ENCODE measurements around the gene UPP1. TPM values are rescaled to one million over a fixed set of nuclear protein-coding genes. Genes with fewer than 3 reads are reported as not detected.

UPP1 gene
- total RNA-seq, 6 experiments from 2014 or later, result 7.3 to 19.8 (median 13.1) TPM

GRCh38 chr7:48109848-48110663 lies 21.0 kb downstream of the UPP1 start:
- peak; percentile 96 to 97 (median 96) for ATAC-seq
- H3K27me3 ChIP-seq, result no peaks in the 10 kb centered on the region
- H3K27ac ChIP-seq, result peak overlapping the region in 2 of 3 donors; percentile 37 to 58
- H3K36me3 ChIP-seq, result peaks cover 0 to 28% (median 4%) of the 10 kb centered on the region in 4 donors
- peaks cover 0 to 14% (median 6%) of the 10 kb centered on the region in 4 donors for H3K4me1 ChIP-seq
- no peaks in the 10 kb centered on the region for H3K9me3 ChIP-seq
- intact Hi-C loops (cut with DNase I), result loop anchor here (5.0 to 10.0 kb wide), 3 partner anchors 105 to 163 kb away; partner anchors contain the start of gene PKD1L1 (in 1 of the 2)
- no peak for TF ChIP-seq POLR2A (IDR thresholded peaks at IDR 0.05)
- TF ChIP-seq CTCF (IDR thresholded peaks at IDR 0.05), result peak; percentile 99 to 100 (median 100)
- peak; percentile 84 to 89 (median 88) for DNase-seq
- no peak overlapping the region for H3K4me3 ChIP-seq
- 19% methylated on average over 9 of the region's 9 CpGs for WGBS (ENCODE audit: insufficient coverage, low coverage, low lambda C conversion rate, missing lambda C conversion rate)

- TF ChIP-seq CTCF (IDR thresholded peaks at IDR 0.05) (no peak), POLR2A (IDR thresholded peaks at IDR 0.05) (no peak)
- H3K27ac ChIP-seq, result peak overlapping the region in 2 of 3 donors; percentile 37 to 58
- whole genome bisulfite sequencing (ENCODE audit: insufficient coverage, low coverage, low lambda C conversion rate, missing lambda C conversion rate), result 69% methylated on average over 4 of the region's 4 CpGs
- peak in 3 of 4 donors; percentile 3 to 51 (median 14) for ATAC-seq
- H3K4me3 ChIP-seq, result peak overlapping the region in 1 of 3 donors; percentile 10
- intact Hi-C loops (cut with DNase I), result no loop called here
- no peaks in the 10 kb centered on the region for H3K27me3 ChIP-seq
- H3K4me1 ChIP-seq, result peaks cover 0 to 14% (median 6%) of the 10 kb centered on the region in 4 donors
- H3K36me3 ChIP-seq, result peaks cover 0 to 23% (median 4%) of the 10 kb centered on the region in 4 donors
- DNase-seq, result no peak
- no peaks in the 10 kb centered on the region for H3K9me3 ChIP-seq
Measured at GRCh38 chr7:48110868-48111267, 21.8 kb downstream of the UPP1 start.

- peaks cover 0 to 14% (median 6%) of the 10 kb centered on the region in 4 donors for H3K4me1 ChIP-seq
- WGBS (ENCODE audit: insufficient coverage, low coverage, low lambda C conversion rate, missing lambda C conversion rate), result 68% methylated on average over 8 of the region's 8 CpGs
- DNase-seq (peak in 2 of 3 donors; percentile 59 to 67), ATAC-seq (peak; percentile 7 to 45 (median 26))
- H3K9me3 ChIP-seq, result no peaks in the 10 kb centered on the region
- H3K36me3 ChIP-seq, result peaks cover 0 to 22% (median 4%) of the 10 kb centered on the region in 4 donors
- no peak overlapping the region for H3K4me3 ChIP-seq
- intact Hi-C loops (cut with DNase I), result no loop called here
- no peaks in the 10 kb centered on the region for H3K27me3 ChIP-seq
- H3K27ac ChIP-seq, result peak overlapping the region in 1 of 3 donors; percentile 58
- TF ChIP-seq POLR2A (IDR thresholded peaks at IDR 0.05) (no peak), CTCF (IDR thresholded peaks at IDR 0.05) (peak in 1 of 4 donors; percentile 14)
Measured at GRCh38 chr7:48111596-48111995, 22.5 kb downstream of the UPP1 start.

- H3K9me3 ChIP-seq, result no peaks in the 10 kb centered on the region
- H3K27me3 ChIP-seq, result no peaks in the 10 kb centered on the region
- TF ChIP-seq POLR2A (IDR thresholded peaks at IDR 0.05), result no peak
- no peak for TF ChIP-seq CTCF (IDR thresholded peaks at IDR 0.05)
- DNase-seq (no peak), ATAC-seq (no peak)
- H3K36me3 ChIP-seq, result peaks cover 0 to 12% (median 0%) of the 10 kb centered on the region in 4 donors
- 79% methylated on average over 7 of the region's 7 CpGs for WGBS (ENCODE audit: insufficient coverage, low coverage, low lambda C conversion rate, missing lambda C conversion rate)
- H3K27ac ChIP-seq, result no peak overlapping the region
- peaks cover 0 to 14% (median 6%) of the 10 kb centered on the region in 4 donors for H3K4me1 ChIP-seq
- intact Hi-C loops (cut with DNase I), result no loop called here
- H3K4me3 ChIP-seq, result no peak overlapping the region
Measured at GRCh38 chr7:48112401-48113165, 23.5 kb downstream of the UPP1 start.

All from right lobe of liver (tissue), 6 donors.